ENCODE results near the gene OXCT2.

Gene OXCT2

GRCh38 chr1:39762550-39763540 is 8.3 kb downstream of the OXCT2 start:
- DNase-seq (ENCODE audit: low spot score) = no peak

DNA sequence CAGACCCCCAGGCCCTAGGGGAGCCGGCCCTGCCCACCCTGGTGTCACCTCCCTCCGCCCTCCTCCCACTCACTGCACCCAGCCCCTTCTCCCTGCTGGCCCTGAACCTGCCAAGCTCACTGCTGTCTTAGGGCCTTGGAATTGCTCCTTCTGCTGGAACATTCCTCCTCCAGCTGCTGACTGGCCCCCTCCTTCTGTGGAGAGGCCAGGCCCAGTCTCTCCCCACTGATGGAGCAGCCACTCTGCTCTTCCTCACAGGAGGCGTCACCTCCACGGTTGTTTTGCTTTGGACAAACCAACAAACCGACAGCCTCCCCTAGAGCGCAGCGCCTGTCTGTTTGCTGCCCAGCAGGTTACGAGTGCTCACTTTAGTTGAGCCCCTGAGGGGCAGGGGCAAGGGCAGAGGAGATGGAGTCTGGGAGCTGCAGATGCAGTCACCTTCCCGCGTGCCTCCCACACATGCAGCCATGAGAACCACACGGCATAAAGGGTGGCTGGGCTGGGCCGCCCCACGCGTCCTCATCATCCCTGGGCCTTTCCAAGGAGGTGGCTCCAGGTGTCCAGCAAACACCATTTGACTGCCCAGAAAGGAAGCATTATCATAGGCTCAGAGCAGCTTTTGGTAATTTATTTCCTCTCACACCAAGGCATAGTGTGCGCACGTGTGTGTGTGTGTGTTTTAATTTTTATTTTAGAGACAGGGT is 9.4 kb downstream of the OXCT2 start:
- no peak for DNase-seq (ENCODE audit: low spot score)

- no peak for DNase-seq (ENCODE audit: low spot score)
Measured at GRCh38 chr1:39761016-39761415, 10.1 kb downstream of the OXCT2 start.

GRCh38 chr1:39760074-39761008 is 10.8 kb downstream of the OXCT2 start:
- DNase-seq (ENCODE audit: low spot score) = no peak

DNA sequence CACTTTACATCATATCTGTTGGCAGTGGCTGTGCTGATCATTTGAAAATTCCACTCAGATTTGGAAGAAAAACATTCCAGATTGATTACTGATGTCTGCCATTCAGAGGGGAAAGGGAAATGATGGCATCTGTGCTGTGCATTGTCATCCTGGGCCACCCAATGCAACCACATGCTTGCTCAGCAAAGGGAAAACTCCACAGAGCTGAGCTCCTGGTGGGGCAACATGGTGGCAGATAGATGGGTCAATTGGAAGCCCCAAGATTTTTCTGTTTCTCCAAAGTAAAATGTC is 11.8 kb downstream of the OXCT2 start:
- no peak for DNase-seq (ENCODE audit: low spot score)

- no peak for DNase-seq (ENCODE audit: low spot score)
Measured at GRCh38 chr1:39758556-39759435, 12.4 kb downstream of the OXCT2 start.

DNA sequence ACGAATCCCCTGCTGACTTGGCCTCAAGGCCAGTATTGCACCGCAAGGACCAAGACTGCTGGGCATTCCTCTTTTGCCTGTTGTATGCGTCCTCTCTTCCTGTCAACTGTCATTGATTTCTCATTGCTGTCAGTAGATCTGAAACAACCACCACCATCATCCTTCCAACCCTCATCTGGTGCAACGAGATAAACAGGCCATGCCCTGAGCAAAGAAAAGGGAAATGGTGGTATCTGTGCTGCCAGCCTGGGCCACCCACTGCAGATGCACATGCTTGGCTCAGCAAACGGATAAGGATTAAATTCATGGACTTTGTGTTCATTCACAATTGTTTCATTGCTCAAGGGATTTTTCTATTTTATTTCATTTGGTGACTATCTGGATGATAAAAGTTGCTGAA is 13.6 kb downstream of the OXCT2 start:
- DNase-seq (ENCODE audit: low spot score) = no peak

DNA sequence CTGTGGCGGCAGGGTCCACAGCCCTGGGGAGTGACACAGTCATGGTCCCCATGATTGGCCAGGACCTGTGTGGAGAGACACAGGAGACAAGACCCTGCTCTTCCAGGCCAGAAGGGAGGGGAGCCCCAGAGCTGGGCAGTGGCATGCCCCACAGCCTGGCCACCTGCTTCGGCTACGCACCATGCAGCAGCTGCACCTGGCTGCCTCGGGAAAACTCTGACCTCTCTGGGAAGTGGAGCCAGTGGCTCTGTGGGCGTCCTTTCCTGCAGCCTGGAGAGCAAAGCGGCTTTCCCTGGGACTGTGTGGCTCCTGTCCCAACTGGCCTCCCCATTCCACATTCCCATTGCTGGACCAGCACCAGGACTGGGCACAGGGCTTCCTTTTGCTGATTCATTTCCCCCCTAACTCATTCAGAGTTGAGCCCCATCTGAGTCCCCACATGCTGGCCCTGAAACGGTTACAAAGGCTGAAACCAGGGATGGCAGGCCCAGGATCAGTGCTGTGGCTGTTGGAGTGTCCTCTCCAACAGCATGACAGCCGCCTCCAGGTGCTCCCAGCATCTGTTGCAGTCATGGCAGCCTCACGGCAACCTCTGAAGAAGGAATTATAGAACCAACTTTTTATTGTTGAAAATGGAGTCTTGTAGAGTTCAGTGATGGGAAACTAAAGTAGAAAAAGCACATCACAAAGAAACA is 15.0 kb downstream of the OXCT2 start:
- no peak for DNase-seq (ENCODE audit: low spot score)

GRCh38 chr1:39754906-39755504 is 16.1 kb downstream of the OXCT2 start:
- no peak for DNase-seq (ENCODE audit: low spot score)

- no peak for DNase-seq (ENCODE audit: low spot score)
Measured at GRCh38 chr1:39754026-39754570, 17.1 kb downstream of the OXCT2 start.

GRCh38 chr1:39753132-39754025 is 17.8 kb downstream of the OXCT2 start:
- DNase-seq (ENCODE audit: low spot score) = no peak

- DNase-seq (ENCODE audit: low spot score) = no peak
Measured at GRCh38 chr1:39752703-39753102, 18.4 kb downstream of the OXCT2 start.

GRCh38 chr1:39751595-39751994 is 19.6 kb downstream of the OXCT2 start:
- no peak for DNase-seq (ENCODE audit: low spot score)

GRCh38 chr1:39745016-39745670 is 26.0 kb downstream of the OXCT2 start:
- DNase-seq (ENCODE audit: low spot score) = no peak

- peak; percentile 74 for DNase-seq (ENCODE audit: low spot score)
Measured at GRCh38 chr1:39738622-39739366, 32.4 kb downstream of the OXCT2 start, which contains the start of gene PPIE. PPIE (plus strand) TSS chr1:39738882; CDS start chr1:39738901, 19 bp downstream.

DNA sequence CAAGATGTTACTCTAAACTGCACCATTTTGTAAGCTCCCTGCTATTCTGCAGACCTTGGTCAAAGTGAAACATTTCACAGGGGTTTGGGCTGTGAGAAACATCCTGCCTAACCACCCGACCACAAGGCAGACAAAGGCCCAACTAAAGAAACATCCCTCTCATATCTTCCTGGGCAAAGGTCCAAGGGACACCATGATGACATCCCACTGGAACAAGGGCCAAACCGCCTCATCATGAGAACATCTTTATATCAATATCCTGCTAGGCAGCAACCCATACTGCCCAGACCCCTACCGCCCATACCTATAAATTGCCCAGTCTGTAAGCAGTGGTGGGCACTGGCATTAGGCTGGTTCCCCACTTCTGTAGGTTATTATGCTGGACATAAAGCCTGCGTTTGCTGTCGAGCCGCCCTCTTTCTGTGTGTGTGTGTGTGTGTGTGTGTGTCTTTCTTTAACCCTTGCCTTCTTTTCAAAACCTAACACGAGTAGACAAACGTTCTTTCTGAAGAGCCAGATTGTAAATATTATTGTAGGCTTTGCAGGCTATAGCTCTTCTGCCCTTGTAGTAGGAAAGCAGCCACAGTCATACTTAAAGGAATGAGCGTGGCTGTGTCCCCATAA is 33.5 kb downstream of the OXCT2 start:
- no peak for DNase-seq (ENCODE audit: low spot score)

- no peak for DNase-seq (ENCODE audit: low spot score)
Measured at GRCh38 chr1:39735731-39736130, 35.4 kb downstream of the OXCT2 start.

Data from HuH-7 (cell line).